ENCODE data around the gene FBXO28. TPM values are rescaled to one million over a fixed set of nuclear protein-coding genes. Genes with fewer than 3 reads are reported as not detected.

FBXO28 gene
- total RNA-seq, 1 donor from 2014 or later: 30.4 TPM

- Mint-ChIP-seq H3K27me3 (no peaks in the 10 kb centered on the region), H3K4me1 (peaks cover 54% of the 10 kb centered on the region), H3K9me3 (no peaks in the 10 kb centered on the region), H3K36me3 (ENCODE audit: low read depth) (peaks cover 18% of the 10 kb centered on the region), H3K27ac (peak overlapping the region; percentile 91), H3K4me3 (peak overlapping the region; percentile 88)
- no peak for TF ChIP-seq CTCF (IDR thresholded peaks at IDR 0.05)
- ATAC-seq (ENCODE audit: low read depth) (peak; percentile 29), DNase-seq (peak; percentile 18)
- ChIA-PET POLR2A (interaction anchor here (0.5 to 4.1 kb wide), 18 partner anchors 9 to 1700 kb away, joined by 3 to 59 read pairs (median 10); partner anchors contain the start of genes FBXO28, NVL, TMEM63A and TP53BP2), CTCF (interaction anchor here (1.1 to 1.9 kb wide), 3 partner anchors 14 to 66 kb away, joined by 4 to 6 read pairs (median 5); no protein-coding TSS in a partner anchor)
- intact Hi-C loops (cut with micrococcal nuclease): loop anchor here (1.0 to 10.0 kb wide), 6 partner anchors 13 to 1843 kb away; partner anchors contain the start of gene WDR26
These were observed 68.3 kb downstream of the FBXO28 start for GRCh38 chr1:224182057-224182865.

GRCh38 chr1:224182866-224183590 is 69.1 kb downstream of the FBXO28 start, which contains the start of gene DEGS1:
Gene DEGS1, plus strand, starts transcription at chr1:224183240. Its CDS starts 97 bp downstream, at chr1:224183337.
- DNase-seq (peak; percentile 83), ATAC-seq (ENCODE audit: low read depth) (peak; percentile 80)
- Mint-ChIP-seq H3K36me3 (ENCODE audit: low read depth) (peaks cover 20% of the 10 kb centered on the region), H3K4me3 (peak within 1 kb of the TSS; percentile 90), H3K4me1 (peaks cover 58% of the 10 kb centered on the region), H3K27ac (peak within 1 kb of the TSS; percentile 91), H3K9me3 (no peaks in the 10 kb centered on the region), H3K27me3 (no peaks in the 10 kb centered on the region)
- ChIA-PET POLR2A (interaction anchor here (0.5 to 4.1 kb wide), 20 partner anchors 10 to 1699 kb away, joined by 3 to 59 read pairs (median 7); partner anchors contain the start of genes FBXO28, NVL, TMEM63A and TP53BP2), CTCF (interaction anchor here (1.1 to 1.9 kb wide), 3 partner anchors 14 to 67 kb away, joined by 4 to 6 read pairs (median 5); no protein-coding TSS in a partner anchor)
- intact Hi-C loops (cut with micrococcal nuclease): loop anchor here (1.0 to 10.0 kb wide), 11 partner anchors 9 to 1842 kb away; partner anchors contain the start of genes CNIH4, FBXO28, NVL and WDR26
- no peak for TF ChIP-seq CTCF (IDR thresholded peaks at IDR 0.05)

GRCh38 chr1:224183591-224184312 is 69.8 kb downstream of the FBXO28 start:
- Mint-ChIP-seq H3K36me3 (ENCODE audit: low read depth) (peaks cover 26% of the 10 kb centered on the region), H3K4me1 (peaks cover 63% of the 10 kb centered on the region), H3K9me3 (peaks cover 3% of the 10 kb centered on the region), H3K27me3 (no peaks in the 10 kb centered on the region), H3K27ac (peak overlapping the region; percentile 86), H3K4me3 (peak overlapping the region; percentile 90)
- peak; percentile 75 for DNase-seq
- TF ChIP-seq CTCF (IDR thresholded peaks at IDR 0.05): no peak
- peak; percentile 52 for ATAC-seq (ENCODE audit: low read depth)
- POLR2A ChIA-PET: interaction anchor here (0.6 to 4.1 kb wide), 13 partner anchors 9 to 338 kb away, joined by 3 to 59 read pairs (median 13); partner anchors contain the start of genes FBXO28, NVL and TP53BP2
- CTCF ChIA-PET: interaction anchor here (1.1 to 1.9 kb wide), 4 partner anchors 10 to 67 kb away, joined by 3 to 6 read pairs (median 4); no protein-coding TSS in a partner anchor
- intact Hi-C loops (cut with micrococcal nuclease): loop anchor here (1.0 to 10.0 kb wide), 9 partner anchors 9 to 1841 kb away; partner anchors contain the start of genes CNIH4, FBXO28, NVL and WDR26

GRCh38 chr1:224185208-224185607 is 71.3 kb downstream of the FBXO28 start:
- Mint-ChIP-seq H3K9me3 (peaks cover 3% of the 10 kb centered on the region), H3K4me3 (peak overlapping the region; percentile 90), H3K27me3 (no peaks in the 10 kb centered on the region), H3K36me3 (ENCODE audit: low read depth) (peaks cover 36% of the 10 kb centered on the region), H3K27ac (peak overlapping the region; percentile 86), H3K4me1 (peaks cover 72% of the 10 kb centered on the region)
- no peak for ATAC-seq (ENCODE audit: low read depth)
- intact Hi-C loops (cut with micrococcal nuclease): loop anchor here (10.0 kb wide), 1 partner anchor 1840 kb away; no protein-coding TSS in a partner anchor
- ChIA-PET CTCF (interaction anchor here (1.3 kb wide), 1 partner anchor 8 kb away, joined by 3 read pairs; no protein-coding TSS in a partner anchor), POLR2A (interaction anchor here (0.7 to 1.7 kb wide), 3 partner anchors 16 to 152 kb away, joined by 3 to 5 read pairs (median 4); no protein-coding TSS in a partner anchor)
- TF ChIP-seq CTCF (IDR thresholded peaks at IDR 0.05): no peak
- no peak for DNase-seq

All from activated B cell treated with CpG ODN at 0.5 μM for 24 hours (primary cell).